GM03348 (cell line): ENCODE data around the gene DNAAF6.

Source experiments
- DNase-seq: peaks from one replicate; pipeline ENCODE4 v3.0.0; 2012; ENCODE audit warnings: low spot score

Gene DNAAF6

DNA sequence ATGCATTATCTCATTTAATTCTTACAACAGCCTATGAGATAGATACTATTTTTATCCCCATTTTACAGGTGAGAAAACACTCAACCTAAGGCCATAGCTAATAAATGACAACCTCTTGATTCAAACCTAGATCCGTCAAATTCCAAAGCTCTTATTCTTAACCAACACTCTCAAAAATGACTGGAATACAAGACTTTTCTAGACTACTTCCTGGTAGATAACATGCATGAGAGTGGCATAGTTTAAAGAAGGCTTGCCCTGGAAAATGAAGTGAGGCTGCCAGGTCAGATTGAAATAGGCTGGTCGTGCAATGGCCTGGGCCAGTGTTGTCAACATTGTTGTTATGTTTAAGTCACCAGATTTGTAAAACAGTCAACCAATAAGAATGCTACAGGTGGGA is 86.6 kb downstream of the DNAAF6 start:
- no peak for DNase-seq
